SK-N-SH (cell line): ENCODE data around the gene SLC6A9. TPM values are rescaled to one million over a fixed set of nuclear protein-coding genes. Genes with fewer than 3 reads are reported as not detected.

Experiments
- CTCF ChIA-PET: fragments of 300-600, 350-600 bp; formaldehyde crosslinking; extraction: SDS; loops from one replicate; lab custom pipeline; 2021; lab: Yijun Ruan, JAX
- POLR2A ChIA-PET: fragments of 350-600 bp; sonication (Branson Sonifier 250); formaldehyde crosslinking; extraction: SDS; loops from one replicate; lab custom pipeline; 2020; ENCODE audit warnings: antibody characterized with exemption, inconsistent platforms; lab: Yijun Ruan, JAX
- DNase-seq: peaks from one replicate; pipeline ENCODE4 v3.0.0; 2012
- H2AFZ ChIP-seq: fragments of 200-600 bp; sonication (generic); 2 replicates; pipeline ENCODE4 v1.8.1; 2016; ENCODE audit warnings: antibody characterized with exemption, mild to moderate bottlenecking, low read depth
- H3F3A ChIP-seq: fragments of 200-600 bp; sonication (generic); replicated peaks from 2 replicates; pipeline ENCODE3; 2016; ENCODE audit warnings: antibody characterized with exemption, mild to moderate bottlenecking; ENCODE audit not compliant: insufficient read depth
- H3K27ac ChIP-seq, 2 experiments: fragments of 200-500 bp in 1 of 2; fragments of 200-600 bp in 1 of 2; sonication (Bioruptor generic) in 1 of 2; sonication (generic), shearing (Covaris generic) in 1 of 2; 2 replicates each; pipeline versions ENCODE4 v1.5.1 to v1.6.1; 2014 to 2016; ENCODE audit warnings: low read depth in 2 of 2, inconsistent platforms in 1 of 2, low read length in 1 of 2, mild to moderate bottlenecking in 1 of 2, mixed read lengths in 1 of 2
- H3K27me3 ChIP-seq: fragments of 200-600 bp; sonication (generic), shearing (Covaris generic); 2 replicates; pipeline ENCODE4 v1.6.1; 2016; ENCODE audit warnings: mixed run types; ENCODE audit not compliant: insufficient read depth
- H3K36me3 ChIP-seq, 2 experiments: fragments of 200-500 bp in 1 of 2; fragments of 200-600 bp in 1 of 2; sonication (Bioruptor generic) in 1 of 2; sonication (generic) in 1 of 2; replicated peaks in 1 of 2; 2 replicates each; pipeline versions ENCODE3 to v1.5.1; 2014 to 2016; ENCODE audit warnings: low read length in 1 of 2, mild to moderate bottlenecking in 1 of 2; ENCODE audit not compliant: insufficient read depth in 2 of 2, control insufficient read depth in 1 of 2
- H3K4me1 ChIP-seq, 2 experiments: fragments of 200-500 bp in 1 of 2; fragments of 200-600 bp in 1 of 2; sonication (Bioruptor generic) in 1 of 2; sonication (generic), shearing (Covaris generic) in 1 of 2; 2 replicates each; pipeline versions ENCODE4 v1.5.1 to v1.6.1; 2014 to 2016; ENCODE audit warnings: low read depth in 1 of 2, low read length in 1 of 2, mixed run types in 1 of 2; ENCODE audit not compliant: insufficient read depth in 2 of 2, control insufficient read depth in 1 of 2
- H3K4me2 ChIP-seq: fragments of 200-600 bp; sonication (generic), shearing (Covaris generic); 2 replicates; pipeline ENCODE4 v1.6.1; 2017; ENCODE audit warnings: mixed run types
- H3K4me3 ChIP-seq, 2 experiments: fragments of 200-500 bp in 1 of 2; fragments of 200-600 bp in 1 of 2; sonication (Bioruptor generic) in 1 of 2; sonication (generic), shearing (Covaris generic) in 1 of 2; 2 replicates each; pipeline versions ENCODE4 v1.5.1 to v1.8.1; 2014 to 2016; ENCODE audit warnings: low read depth in 2 of 2, inconsistent platforms in 1 of 2, low read length in 1 of 2, mild to moderate bottlenecking in 1 of 2, mixed read lengths in 1 of 2, moderate library complexity in 1 of 2
- H3K79me2 ChIP-seq: fragments of 200-600 bp; sonication (generic); 2 replicates; pipeline ENCODE4 v1.8.1; 2017; ENCODE audit warnings: mild to moderate bottlenecking; ENCODE audit not compliant: insufficient read depth
- H3K9ac ChIP-seq: fragments of 200-600 bp; sonication (generic); 2 replicates; pipeline ENCODE4 v1.6.1; 2017; ENCODE audit warnings: mixed run types
- H3K9me2 ChIP-seq: fragments of 200-600 bp; sonication (generic); 2 replicates; pipeline ENCODE4 v1.6.1; 2017; ENCODE audit warnings: mixed run types
- H3K9me3 ChIP-seq: fragments of 200-600 bp; sonication (generic); 2 replicates; pipeline ENCODE4 v1.6.1; 2017; ENCODE audit warnings: mixed run types, mild to moderate bottlenecking, moderate library complexity
- H4K20me1 ChIP-seq: fragments of 200-600 bp; sonication (generic); 2 replicates; pipeline ENCODE4 v1.6.1; 2017; ENCODE audit warnings: mild to moderate bottlenecking, mixed run types; ENCODE audit not compliant: insufficient read depth
- ELF1 ChIP-seq: IDR thresholded peaks from 2 replicates; pipeline ENCODE4 v1.4.0; 2012
- JUND ChIP-seq: IDR thresholded peaks from 2 replicates; pipeline ENCODE4 v1.4.0; 2012
- PBX3 ChIP-seq: IDR thresholded peaks from 2 replicates; pipeline ENCODE4; 2012
- POLR2AphosphoS5 ChIP-seq: IDR thresholded peaks from 2 replicates; pipeline ENCODE4 v1.6.1; 2012; ENCODE audit warnings: low read depth, low read length
- REST ChIP-seq: IDR thresholded peaks from 2 replicates; pipeline ENCODE4 v1.6.1; 2012; ENCODE audit warnings: mild to moderate bottlenecking, low read depth, low read length, moderate library complexity
- RXRA ChIP-seq: IDR thresholded peaks from 2 replicates; pipeline ENCODE4 v1.4.0; 2012; ENCODE audit warnings: low read depth, mild to moderate bottlenecking, borderline replicate concordance
- TCF12 ChIP-seq: IDR thresholded peaks from 2 replicates; pipeline ENCODE4 v1.4.0; 2012
- USF1 ChIP-seq: IDR thresholded peaks from 2 replicates; pipeline ENCODE4 v1.4.0; 2012; ENCODE audit warnings: low read depth, borderline replicate concordance
- WGBS: methylation state at CpG from one replicate; pipeline ENCODE4 v1.1.6; 2017; ENCODE audit warnings: low lambda C conversion rate; 5-methylcytosine and 5-hydroxymethylcytosine counted together
- polyA plus RNA-seq, 3 experiments: library from polyadenylated mRNA; depleted of rRNA; stranded (reverse); fragments of >200 nt; gene quantifications; 2 replicates each; pipeline ENCODE4 v1.2.3, GENCODE V29; 2012

SLC6A9 gene
- polyA plus RNA-seq, 1 of the 3 experiments (the other 2 are of a cell fraction): 3.9 TPM

DNA sequence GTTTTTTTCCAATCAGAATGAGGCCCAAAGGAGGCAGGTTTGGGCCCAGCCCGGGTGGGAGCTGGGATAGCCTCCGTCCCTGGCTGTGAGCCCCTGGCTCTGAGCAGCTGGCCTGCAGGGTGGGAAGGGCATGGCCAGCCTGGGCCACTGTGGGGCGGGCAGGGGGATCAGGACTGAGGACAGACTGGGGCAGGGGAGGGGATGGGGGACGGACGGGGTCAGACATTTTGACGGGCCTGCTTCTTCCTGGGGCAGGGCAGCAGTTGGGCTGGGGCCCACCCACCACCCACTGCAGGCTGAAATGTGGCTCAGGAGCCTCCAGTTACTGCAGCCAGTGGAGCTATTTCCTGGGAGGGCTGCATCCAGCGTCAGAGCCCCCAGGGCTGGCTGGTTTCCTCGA, 2.5 kb upstream of the SLC6A9 start (continued):
- TF ChIP-seq REST (no peak), USF1 (no peak), ELF1 (no peak), PBX3 (no peak), TCF12 (no peak)

- H3F3A ChIP-seq: peaks cover 3% of the 10 kb centered on the region
- no peaks in the 10 kb centered on the region for H4K20me1 ChIP-seq
- H3K9me2 ChIP-seq: no peaks in the 10 kb centered on the region
- no peak overlapping the region for H3K27ac ChIP-seq
- no peak overlapping the region for H3K9ac ChIP-seq
- ChIA-PET POLR2A (interaction anchor here (1.1 kb wide), 1 partner anchor 37 kb away, joined by 4 read pairs; no protein-coding TSS in a partner anchor), CTCF (interaction anchor here (1.4 to 25.6 kb wide), 6 partner anchors 13 to 270 kb away, joined by 3 to 598 read pairs (median 43); partner anchors contain the start of gene CCDC24)
- WGBS: 92% methylated on average over 8 of the region's 8 CpGs
- no peak overlapping the region for H2AFZ ChIP-seq
- peaks cover 17 to 47% of the 10 kb centered on the region in 2 experiments; a peak in 3 of 4 replicates for H3K4me1 ChIP-seq
- TF ChIP-seq PBX3: no peak
- no peak for TF ChIP-seq RXRA
- TF ChIP-seq JUND: no peak
- no peak for TF ChIP-seq POLR2AphosphoS5
- no peaks in the 10 kb centered on the region for H3K79me2 ChIP-seq
- no peaks in the 10 kb centered on the region for H3K27me3 ChIP-seq
- no peak overlapping the region for H3K4me3 ChIP-seq
- DNase-seq: no peak
- no peaks in the 10 kb centered on the region for H3K36me3 ChIP-seq
- no peak overlapping the region for H3K4me2 ChIP-seq
- H3K9me3 ChIP-seq: no peaks in the 10 kb centered on the region
These were observed 1.8 kb upstream of the SLC6A9 start for GRCh38 chr1:44033041-44033575.
